ENCODE results near the gene ZNF333.
"Not testable (repeated sequence)": the region's sequence is repeated elsewhere in the genome, so short reads cannot be mapped to it uniquely, and the experiment has no call there.

ZNF333 gene

GRCh38 chr19:14772995-14773394 is 83.1 kb downstream of the ZNF333 start:
- Histone ChIP-seq H3K9me3 (no peaks in the 10 kb centered on the region), H3K4me1 (no peaks in the 10 kb centered on the region), H3K36me3 (no peaks in the 10 kb centered on the region), H3K27me3 (no peaks in the 10 kb centered on the region), H3K4me3 (ENCODE audit: low read depth, low read length) (no peak overlapping the region)
- no peak for TF ChIP-seq CTCF (IDR thresholded peaks at IDR 0.05; ENCODE audit: low read depth, low read length)
- no peak for DNase-seq

- H3K36me3 ChIP-seq; H3K9me3 ChIP-seq; H3K4me3 ChIP-seq (ENCODE audit: low read depth, low read length); DNase-seq; H3K27me3 ChIP-seq; H3K4me1 ChIP-seq: not testable (repeated sequence)
Measured at GRCh38 chr19:14773722-14774121, 83.9 kb downstream of the ZNF333 start.

- Histone ChIP-seq H3K9me3 (no peaks in the 10 kb centered on the region), H3K4me1 (no peaks in the 10 kb centered on the region), H3K36me3 (no peaks in the 10 kb centered on the region), H3K27me3 (no peaks in the 10 kb centered on the region), H3K4me3 (ENCODE audit: low read depth, low read length) (no peak overlapping the region)
- DNase-seq, result no peak
- TF ChIP-seq CTCF (IDR thresholded peaks at IDR 0.05; ENCODE audit: low read depth, low read length), result no peak
Measured at GRCh38 chr19:14774373-14774772, 84.5 kb downstream of the ZNF333 start.

- not testable (repeated sequence) for DNase-seq; H3K27me3 ChIP-seq; H3K36me3 ChIP-seq; H3K4me3 ChIP-seq (ENCODE audit: low read depth, low read length); H3K9me3 ChIP-seq; H3K4me1 ChIP-seq
Measured at GRCh38 chr19:14775326-14775725, 85.5 kb downstream of the ZNF333 start.

GRCh38 chr19:14775869-14776586 is 86.2 kb downstream of the ZNF333 start:
- H3K4me1 ChIP-seq, result no peaks in the 10 kb centered on the region
- TF ChIP-seq CTCF (IDR thresholded peaks at IDR 0.05; ENCODE audit: low read depth, low read length), result no peak
- H3K27me3 ChIP-seq, result no peaks in the 10 kb centered on the region
- no peaks in the 10 kb centered on the region for H3K36me3 ChIP-seq
- no peaks in the 10 kb centered on the region for H3K9me3 ChIP-seq
- no peak for DNase-seq
- H3K4me3 ChIP-seq (ENCODE audit: low read depth, low read length), result no peak overlapping the region

GRCh38 chr19:14777645-14778044 is 87.8 kb downstream of the ZNF333 start:
- DNase-seq; H3K4me3 ChIP-seq (ENCODE audit: low read depth, low read length); H3K4me1 ChIP-seq: not testable (repeated sequence)

GRCh38 chr19:14778110-14778845 is 88.4 kb downstream of the ZNF333 start, which contains the start of gene ADGRE2:
TSS of gene ADGRE2 (minus strand) at chr19:14778560. CDS start at chr19:14776756, 1,804 bp downstream.
- not testable (repeated sequence) for H3K4me1 ChIP-seq; DNase-seq; H3K9me3 ChIP-seq; H3K36me3 ChIP-seq; H3K27me3 ChIP-seq; H3K4me3 ChIP-seq (ENCODE audit: low read depth, low read length)

More at GRCh38 chr19:14777645-14778044, 87.8 kb downstream of the ZNF333 start:
- H3K9me3 ChIP-seq, H3K36me3 ChIP-seq, H3K27me3 ChIP-seq: not testable (repeated sequence)

GRCh38 chr19:14779151-14779550 is 89.3 kb downstream of the ZNF333 start:
- Histone ChIP-seq H3K9me3 (no peaks in the 10 kb centered on the region), H3K36me3 (no peaks in the 10 kb centered on the region), H3K4me3 (ENCODE audit: low read depth, low read length) (no peak overlapping the region), H3K27me3 (no peaks in the 10 kb centered on the region), H3K4me1 (no peaks in the 10 kb centered on the region)
- DNase-seq, result no peak
- no peak for TF ChIP-seq CTCF (IDR thresholded peaks at IDR 0.05; ENCODE audit: low read depth, low read length)

- DNase-seq; H3K27me3 ChIP-seq; H3K4me1 ChIP-seq; H3K36me3 ChIP-seq; H3K4me3 ChIP-seq (ENCODE audit: low read depth, low read length); H3K9me3 ChIP-seq: not testable (repeated sequence)
Measured at GRCh38 chr19:14780622-14781225, 90.9 kb downstream of the ZNF333 start.

- not testable (repeated sequence) for H3K9me3 ChIP-seq; H3K4me3 ChIP-seq (ENCODE audit: low read depth, low read length); H3K27me3 ChIP-seq; H3K4me1 ChIP-seq; DNase-seq; H3K36me3 ChIP-seq
Measured at GRCh38 chr19:14781713-14782536, 92.1 kb downstream of the ZNF333 start.

All from BE2C (cell line).